A549 (cell line): ENCODE data around the gene OR1E1.
"Not testable (repeated sequence)": the region's sequence is repeated elsewhere in the genome, so short reads cannot be mapped to it uniquely, and the experiment has no call there.

Experiments used
- CBX2 ChIP-seq: fragments of 200-600 bp; sonication (generic); IDR thresholded peaks from 2 replicates; pipeline ENCODE4 v1.6.1; 2016; ENCODE audit warnings: low read depth, mild to moderate bottlenecking, borderline replicate concordance
- CTCF ChIP-seq: fragments of >200 bp; sonication (Bioruptor Twin); formaldehyde crosslinking; IDR thresholded peaks from 3 replicates; pipeline ENCODE4 v1.5.1; 2016
- EP300 ChIP-seq, 2 experiments: fragments of >200 bp; sonication (Bioruptor Twin); formaldehyde crosslinking; IDR thresholded peaks; 2 replicates in 1 of 2; 3 replicates in 1 of 2; pipeline ENCODE4 v1.6.1; 2016 to 2017
- RCOR1 ChIP-seq: fragments of 150-350 bp; IDR thresholded peaks from 2 replicates; pipeline ENCODE4 v1.6.1; 2014; ENCODE audit warnings: antibody characterized with exemption, low read length, low read depth

GRCh38 chr17:3371167-3371566 lies 27.0 kb downstream of the OR1E1 start:
- not testable (repeated sequence) for TF ChIP-seq CBX2; CTCF; EP300 (IDR thresholded peaks at IDR 0.05); RCOR1
